ENCODE results near the gene TYSND1.
"Not testable (repeated sequence)": the region's sequence is repeated elsewhere in the genome, so short reads cannot be mapped to it uniquely, and the experiment has no call there.

TYSND1 gene

GRCh38 chr10:70124918-70125317 lies 21.6 kb downstream of the TYSND1 start:
- DNase-seq (ENCODE audit: low read depth in 1 of 2, low spot score in 1 of 2), result no peak
- Histone ChIP-seq H3K27me3 (ENCODE audit: insufficient read depth, poor library complexity, severe bottlenecking) (no peaks in the 10 kb centered on the region), H3K4me3 (replicated peaks; ENCODE audit: insufficient read depth, low read length) (no peak overlapping the region), H3K27ac (replicated peaks) (no peak overlapping the region)
- TF ChIP-seq SPI1 (IDR thresholded peaks at IDR 0.05; ENCODE audit: borderline replicate concordance, low read depth) (no peak), POLR2AphosphoS5 (IDR thresholded peaks at IDR 0.05; ENCODE audit: low read depth) (no peak)
- TF ChIP-seq, protein P1, sequence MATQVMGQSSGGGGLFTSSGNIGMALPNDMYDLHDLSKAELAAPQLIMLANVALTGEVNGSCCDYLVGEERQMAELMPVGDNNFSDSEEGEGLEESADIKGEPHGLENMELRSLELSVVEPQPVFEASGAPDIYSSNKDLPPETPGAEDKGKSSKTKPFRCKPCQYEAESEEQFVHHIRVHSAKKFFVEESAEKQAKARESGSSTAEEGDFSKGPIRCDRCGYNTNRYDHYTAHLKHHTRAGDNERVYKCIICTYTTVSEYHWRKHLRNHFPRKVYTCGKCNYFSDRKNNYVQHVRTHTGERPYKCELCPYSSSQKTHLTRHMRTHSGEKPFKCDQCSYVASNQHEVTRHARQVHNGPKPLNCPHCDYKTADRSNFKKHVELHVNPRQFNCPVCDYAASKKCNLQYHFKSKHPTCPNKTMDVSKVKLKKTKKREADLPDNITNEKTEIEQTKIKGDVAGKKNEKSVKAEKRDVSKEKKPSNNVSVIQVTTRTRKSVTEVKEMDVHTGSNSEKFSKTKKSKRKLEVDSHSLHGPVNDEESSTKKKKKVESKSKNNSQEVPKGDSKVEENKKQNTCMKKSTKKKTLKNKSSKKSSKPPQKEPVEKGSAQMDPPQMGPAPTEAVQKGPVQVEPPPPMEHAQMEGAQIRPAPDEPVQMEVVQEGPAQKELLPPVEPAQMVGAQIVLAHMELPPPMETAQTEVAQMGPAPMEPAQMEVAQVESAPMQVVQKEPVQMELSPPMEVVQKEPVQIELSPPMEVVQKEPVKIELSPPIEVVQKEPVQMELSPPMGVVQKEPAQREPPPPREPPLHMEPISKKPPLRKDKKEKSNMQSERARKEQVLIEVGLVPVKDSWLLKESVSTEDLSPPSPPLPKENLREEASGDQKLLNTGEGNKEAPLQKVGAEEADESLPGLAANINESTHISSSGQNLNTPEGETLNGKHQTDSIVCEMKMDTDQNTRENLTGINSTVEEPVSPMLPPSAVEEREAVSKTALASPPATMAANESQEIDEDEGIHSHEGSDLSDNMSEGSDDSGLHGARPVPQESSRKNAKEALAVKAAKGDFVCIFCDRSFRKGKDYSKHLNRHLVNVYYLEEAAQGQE (IDR thresholded peaks at IDR 0.05; ENCODE audit: insufficient replicate concordance, low read depth), result no peak

DNA sequence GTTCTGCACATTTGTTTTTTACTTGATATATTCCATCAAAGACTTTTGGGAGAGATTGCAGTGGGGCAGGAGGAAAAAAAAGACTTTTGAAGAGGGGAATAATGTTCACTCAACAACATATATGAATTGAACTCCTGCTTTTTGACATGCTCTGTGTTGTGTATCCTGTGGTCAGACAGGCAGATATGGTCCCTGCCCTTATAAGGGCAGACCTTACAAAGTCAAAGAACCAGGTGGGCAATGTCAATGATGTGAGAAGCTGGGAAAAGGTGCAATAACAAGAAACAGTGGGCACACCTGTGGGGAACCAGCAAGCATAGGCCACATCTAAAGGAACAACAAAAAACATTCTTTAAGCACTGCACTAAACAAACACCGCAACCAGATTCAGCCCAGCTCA lies 22.1 kb downstream of the TYSND1 start:
- Histone ChIP-seq H3K4me3 (replicated peaks; ENCODE audit: insufficient read depth, low read length) (no peak overlapping the region), H3K27me3 (ENCODE audit: insufficient read depth, poor library complexity, severe bottlenecking) (no peaks in the 10 kb centered on the region), H3K27ac (replicated peaks) (no peak overlapping the region)
- TF ChIP-seq, protein P2, sequence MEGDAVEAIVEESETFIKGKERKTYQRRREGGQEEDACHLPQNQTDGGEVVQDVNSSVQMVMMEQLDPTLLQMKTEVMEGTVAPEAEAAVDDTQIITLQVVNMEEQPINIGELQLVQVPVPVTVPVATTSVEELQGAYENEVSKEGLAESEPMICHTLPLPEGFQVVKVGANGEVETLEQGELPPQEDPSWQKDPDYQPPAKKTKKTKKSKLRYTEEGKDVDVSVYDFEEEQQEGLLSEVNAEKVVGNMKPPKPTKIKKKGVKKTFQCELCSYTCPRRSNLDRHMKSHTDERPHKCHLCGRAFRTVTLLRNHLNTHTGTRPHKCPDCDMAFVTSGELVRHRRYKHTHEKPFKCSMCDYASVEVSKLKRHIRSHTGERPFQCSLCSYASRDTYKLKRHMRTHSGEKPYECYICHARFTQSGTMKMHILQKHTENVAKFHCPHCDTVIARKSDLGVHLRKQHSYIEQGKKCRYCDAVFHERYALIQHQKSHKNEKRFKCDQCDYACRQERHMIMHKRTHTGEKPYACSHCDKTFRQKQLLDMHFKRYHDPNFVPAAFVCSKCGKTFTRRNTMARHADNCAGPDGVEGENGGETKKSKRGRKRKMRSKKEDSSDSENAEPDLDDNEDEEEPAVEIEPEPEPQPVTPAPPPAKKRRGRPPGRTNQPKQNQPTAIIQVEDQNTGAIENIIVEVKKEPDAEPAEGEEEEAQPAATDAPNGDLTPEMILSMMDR (IDR thresholded peaks at IDR 0.05; ENCODE audit: insufficient read depth, low read length), result no peak
- TF ChIP-seq, protein P1 (IDR thresholded peaks at IDR 0.05; ENCODE audit: insufficient replicate concordance, low read depth), result no peak
- TF ChIP-seq GABPA (IDR thresholded peaks at IDR 0.05; ENCODE audit: low read depth), result no peak
- no peak for TF ChIP-seq SPI1 (IDR thresholded peaks at IDR 0.05; ENCODE audit: borderline replicate concordance, low read depth)
- no peak for TF ChIP-seq POLR2AphosphoS5 (IDR thresholded peaks at IDR 0.05; ENCODE audit: low read depth)
- no peak for DNase-seq (ENCODE audit: low read depth in 1 of 2, low spot score in 1 of 2)

- no peak overlapping the region for H3K27ac ChIP-seq (replicated peaks)
- DNase-seq (ENCODE audit: low read depth in 1 of 2, low spot score in 1 of 2), result no peak
- no peak overlapping the region for H3K4me3 ChIP-seq (replicated peaks; ENCODE audit: insufficient read depth, low read length)
- H3K27me3 ChIP-seq (ENCODE audit: insufficient read depth, poor library complexity, severe bottlenecking), result no peaks in the 10 kb centered on the region
- TF ChIP-seq POLR2AphosphoS5 (IDR thresholded peaks at IDR 0.05; ENCODE audit: low read depth), result no peak
- TF ChIP-seq, protein P2 (IDR thresholded peaks at IDR 0.05; ENCODE audit: insufficient read depth, low read length), result no peak
- no peak for TF ChIP-seq SPI1 (IDR thresholded peaks at IDR 0.05; ENCODE audit: borderline replicate concordance, low read depth)
- TF ChIP-seq GABPA (IDR thresholded peaks at IDR 0.05; ENCODE audit: low read depth), result no peak
- TF ChIP-seq, protein P1 (IDR thresholded peaks at IDR 0.05; ENCODE audit: insufficient replicate concordance, low read depth), result no peak
Measured at GRCh38 chr10:70123817-70124216, 22.7 kb downstream of the TYSND1 start.

DNA sequence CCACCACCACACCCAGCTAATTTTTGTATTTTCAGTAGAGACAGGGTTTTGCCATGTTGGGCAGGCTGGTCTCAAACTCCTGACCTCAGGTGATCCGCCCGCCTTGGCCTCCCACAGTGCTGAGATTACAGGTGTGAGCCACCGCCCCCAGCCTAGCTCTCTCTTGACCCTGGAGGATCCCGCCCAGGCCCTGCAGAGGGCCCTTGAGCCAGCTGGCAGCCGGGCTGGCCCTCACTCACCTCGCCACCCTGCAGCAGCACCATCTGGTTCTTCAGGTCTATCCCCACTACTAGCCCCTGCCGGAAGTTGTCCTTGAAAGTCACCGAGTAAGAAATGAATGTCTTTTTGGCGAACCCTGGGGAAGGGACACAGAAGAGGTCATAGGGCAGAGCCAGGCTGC lies 23.3 kb downstream of the TYSND1 start:
- H3K4me3 ChIP-seq (replicated peaks; ENCODE audit: insufficient read depth, low read length); DNase-seq (ENCODE audit: low read depth in 1 of 2, low spot score in 1 of 2); H3K27ac ChIP-seq (replicated peaks); H3K27me3 ChIP-seq (ENCODE audit: insufficient read depth, poor library complexity, severe bottlenecking): not testable (repeated sequence)
